Choroid plexus epithelial cell (primary cell): Measurements from ENCODE around the gene VWA5B1.

ENCODE experiments used
- DNase-seq: peaks from one replicate; pipeline ENCODE4 v3.0.0-alpha.2; 2010; ENCODE audit warnings: low read depth
- H3K4me3 ChIP-seq: 2 replicates; pipeline ENCODE4 v1.5.1; 2011; ENCODE audit warnings: low read depth, mild to moderate bottlenecking, control low read depth, low read length, moderate library complexity
- TF ChIP-seq, protein P1 (sequence below): conservative IDR thresholded peaks from 2 replicates; pipeline ENCODE4 v1.5.1; 2011; ENCODE audit warnings: low read depth, mild to moderate bottlenecking, control low read depth, inconsistent platforms, low read length, moderate library complexity

The VWA5B1 gene

DNA sequence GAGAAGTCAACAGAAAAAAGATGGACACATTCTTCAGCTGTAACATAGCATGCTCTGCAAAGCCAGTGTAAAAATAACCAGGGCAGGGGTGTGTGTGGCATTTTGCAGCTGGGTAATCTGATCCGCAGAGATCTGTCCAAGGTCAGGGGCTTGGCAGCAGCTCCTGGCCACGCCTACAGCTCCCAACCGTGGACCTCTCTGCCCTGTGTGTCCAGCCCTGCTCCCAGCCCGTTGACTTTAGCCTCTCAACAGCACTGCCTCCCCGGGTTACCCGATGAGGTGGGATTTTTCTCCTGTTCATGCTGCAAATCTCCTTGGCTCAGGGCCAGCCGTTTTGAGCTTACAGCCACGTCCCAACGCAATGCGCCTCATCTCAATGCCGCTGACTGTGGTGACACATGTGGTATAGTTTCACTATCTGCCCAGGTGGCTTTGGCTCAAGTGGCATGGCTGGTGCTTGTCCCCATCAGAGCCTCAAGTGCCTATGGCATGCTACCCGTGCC lies 68.1 kb downstream of the VWA5B1 start:
- peak; percentile 46 for DNase-seq
- TF ChIP-seq, protein P1, sequence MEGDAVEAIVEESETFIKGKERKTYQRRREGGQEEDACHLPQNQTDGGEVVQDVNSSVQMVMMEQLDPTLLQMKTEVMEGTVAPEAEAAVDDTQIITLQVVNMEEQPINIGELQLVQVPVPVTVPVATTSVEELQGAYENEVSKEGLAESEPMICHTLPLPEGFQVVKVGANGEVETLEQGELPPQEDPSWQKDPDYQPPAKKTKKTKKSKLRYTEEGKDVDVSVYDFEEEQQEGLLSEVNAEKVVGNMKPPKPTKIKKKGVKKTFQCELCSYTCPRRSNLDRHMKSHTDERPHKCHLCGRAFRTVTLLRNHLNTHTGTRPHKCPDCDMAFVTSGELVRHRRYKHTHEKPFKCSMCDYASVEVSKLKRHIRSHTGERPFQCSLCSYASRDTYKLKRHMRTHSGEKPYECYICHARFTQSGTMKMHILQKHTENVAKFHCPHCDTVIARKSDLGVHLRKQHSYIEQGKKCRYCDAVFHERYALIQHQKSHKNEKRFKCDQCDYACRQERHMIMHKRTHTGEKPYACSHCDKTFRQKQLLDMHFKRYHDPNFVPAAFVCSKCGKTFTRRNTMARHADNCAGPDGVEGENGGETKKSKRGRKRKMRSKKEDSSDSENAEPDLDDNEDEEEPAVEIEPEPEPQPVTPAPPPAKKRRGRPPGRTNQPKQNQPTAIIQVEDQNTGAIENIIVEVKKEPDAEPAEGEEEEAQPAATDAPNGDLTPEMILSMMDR = no peak
- H3K4me3 ChIP-seq = no peak overlapping the region

DNA sequence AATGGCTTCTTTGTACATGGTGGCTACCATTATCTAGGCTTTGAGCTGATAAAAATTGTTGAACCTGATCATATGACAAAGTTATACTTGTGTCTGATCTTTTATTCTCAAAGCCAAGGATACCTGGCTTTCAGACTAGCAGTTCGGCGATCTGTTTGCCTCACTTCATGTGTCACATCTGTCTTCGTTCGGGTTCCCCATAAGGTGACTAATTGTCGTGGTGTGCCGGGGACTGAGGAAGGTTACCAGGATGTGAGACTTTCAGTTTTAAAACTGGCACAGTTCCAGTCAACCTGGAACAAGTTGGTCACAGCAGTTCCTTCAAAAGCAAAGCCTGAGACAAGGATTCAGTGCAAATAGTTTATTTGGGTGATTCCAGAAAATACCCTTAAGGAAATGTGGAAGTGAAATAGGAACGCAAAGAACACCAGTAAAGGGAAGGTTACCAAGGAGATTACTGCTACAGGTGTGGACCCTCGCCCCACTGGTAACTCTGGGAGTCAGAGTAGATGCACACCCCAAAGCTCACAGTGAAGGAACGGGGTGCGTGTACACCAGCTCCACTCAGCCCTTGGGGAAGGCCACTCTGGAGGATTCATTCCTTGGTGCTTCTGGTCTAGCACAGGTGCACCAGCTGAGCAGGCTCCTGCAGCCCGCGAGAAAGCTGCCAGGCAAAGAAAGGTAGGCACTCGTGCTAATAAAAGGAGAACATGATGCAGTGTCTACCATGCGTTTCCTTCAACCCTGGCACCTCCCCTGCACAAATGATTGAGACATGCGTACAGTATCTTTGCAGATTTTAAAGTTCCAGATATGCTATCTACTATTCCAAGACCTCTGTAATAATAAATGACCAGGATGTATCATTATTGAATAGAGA lies 69.0 kb downstream of the VWA5B1 start:
- H3K4me3 ChIP-seq = no peak overlapping the region
- DNase-seq = no peak
- TF ChIP-seq, protein P1 = no peak

DNA sequence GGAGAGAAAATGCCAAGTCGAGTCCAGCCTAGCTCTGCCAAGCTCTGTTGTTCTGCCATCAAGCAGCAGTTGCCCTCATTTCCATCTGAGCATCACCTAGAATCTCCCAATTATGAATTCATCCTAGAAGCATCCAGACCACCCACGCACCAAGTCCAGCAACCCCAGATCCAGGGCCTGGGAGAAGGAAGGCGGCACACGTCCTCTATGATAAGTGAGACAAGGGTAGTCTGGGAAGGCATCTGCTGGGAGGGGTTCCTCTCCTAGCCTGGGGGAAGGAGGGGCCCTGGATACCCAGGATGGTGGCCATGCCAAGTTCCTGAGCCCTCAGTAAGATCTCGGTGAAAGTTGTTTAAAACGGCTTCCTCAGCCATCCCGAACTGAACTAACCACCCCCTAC lies 70.7 kb downstream of the VWA5B1 start:
- H3K4me3 ChIP-seq = no peak overlapping the region
- TF ChIP-seq, protein P1 = no peak
- DNase-seq = no peak

DNA sequence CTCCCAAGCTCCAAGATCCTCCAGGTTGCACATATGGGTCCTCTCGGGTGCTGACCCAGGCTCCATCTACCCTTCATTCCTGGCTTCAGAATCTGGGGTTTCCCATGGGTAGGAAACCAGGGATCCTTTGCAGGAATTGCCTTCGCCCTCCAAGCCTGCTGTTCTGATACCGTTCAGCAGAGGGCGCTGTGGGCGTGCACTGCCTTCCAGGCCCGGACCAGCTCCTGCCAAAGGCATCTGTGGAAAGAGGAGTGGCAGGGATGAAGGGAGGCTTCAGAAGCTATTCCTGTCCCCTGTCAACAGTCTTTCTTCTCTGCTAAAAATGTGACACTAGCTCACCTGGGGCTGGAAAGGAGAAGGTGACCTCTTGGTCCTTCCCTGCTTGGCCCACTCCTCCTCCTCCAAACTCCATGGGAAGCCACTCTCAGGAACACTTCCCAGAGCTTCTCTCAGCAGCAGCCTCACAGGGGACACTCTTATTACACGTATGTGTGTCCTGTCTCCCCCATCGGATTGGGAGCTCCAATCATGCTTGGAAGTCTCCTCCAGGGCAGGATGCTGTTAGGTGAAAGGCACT lies 71.2 kb downstream of the VWA5B1 start:
- H3K4me3 ChIP-seq = no peak overlapping the region
- TF ChIP-seq, protein P1 = peak; percentile 82
- peak; percentile 37 for DNase-seq

DNA sequence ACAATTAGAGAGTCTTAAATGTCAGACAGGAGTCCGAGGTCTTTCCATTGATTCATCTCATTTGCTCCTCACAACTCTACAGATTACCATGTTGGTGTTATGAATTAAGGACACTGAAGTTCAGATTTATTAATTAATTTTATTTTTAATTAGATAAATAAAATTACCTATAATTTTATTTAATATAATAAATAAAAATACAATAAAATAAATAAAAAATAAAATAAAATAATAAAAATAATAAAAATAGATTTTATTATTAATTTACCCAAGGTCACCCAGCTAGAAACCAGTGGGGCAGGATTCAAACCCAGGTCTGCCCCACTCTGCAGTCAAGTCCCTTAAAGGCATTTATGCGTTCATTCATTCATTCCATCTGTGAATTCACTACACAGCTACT lies 72.2 kb downstream of the VWA5B1 start:
- TF ChIP-seq, protein P1 = no peak
- no peak for DNase-seq
- H3K4me3 ChIP-seq = no peak overlapping the region

DNA sequence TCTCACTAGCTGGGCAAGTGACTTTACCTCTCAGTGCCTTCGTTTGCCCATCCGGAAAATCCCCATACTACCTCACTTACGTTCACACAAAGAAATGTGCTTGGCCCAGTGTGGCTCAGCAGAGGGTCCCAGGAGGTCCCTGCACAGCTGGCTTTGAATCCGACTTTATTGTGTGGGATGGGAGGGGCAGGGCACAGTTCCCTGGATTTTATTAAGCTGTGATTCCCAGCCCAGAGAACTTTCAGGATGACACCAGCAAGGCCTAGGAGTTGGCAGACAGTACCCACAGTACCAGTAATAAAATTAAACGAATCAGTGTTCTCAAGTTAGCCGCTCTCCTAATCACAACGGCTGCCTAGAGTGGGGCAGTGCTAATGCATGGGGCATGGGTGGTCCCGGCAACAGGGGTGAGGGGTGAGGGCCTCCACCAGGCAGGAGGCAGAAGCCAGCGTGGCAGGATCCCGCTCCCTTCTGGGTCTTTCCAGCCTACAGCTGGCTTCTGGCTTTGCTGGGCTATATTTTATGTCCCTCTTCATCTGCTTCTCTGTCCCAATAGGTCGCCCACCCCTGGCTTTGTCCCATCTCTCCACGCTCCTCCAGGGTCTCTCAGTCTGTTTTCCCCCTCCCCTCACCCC lies 74.9 kb downstream of the VWA5B1 start:
- DNase-seq = no peak
- H3K4me3 ChIP-seq = no peak overlapping the region
- TF ChIP-seq, protein P1 = no peak
